Fibroblast of the aortic adventitia (primary cell): ENCODE results near the gene MSANTD2. TPM values are rescaled to one million over a fixed set of nuclear protein-coding genes. Genes with fewer than 3 reads are reported as not detected.

Experiments used
- DNase-seq: peaks from one replicate; pipeline ENCODE4 v3.0.0-alpha.2; 2010; ENCODE audit warnings: low read depth
- H3K4me3 ChIP-seq: 2 replicates; pipeline ENCODE4 v1.5.1; 2011; ENCODE audit warnings: low read depth, mild to moderate bottlenecking, control low read depth, low read length, moderate library complexity
- total RNA-seq: library from RNA; depleted of rRNA; stranded (reverse); fragments of >200 nt; gene quantifications from 2 replicates; pipeline ENCODE4 v1.2.3, GENCODE V29; 2012; ENCODE audit warnings: low replicate concordance
- TF ChIP-seq, protein P1 (sequence below): IDR thresholded peaks from 2 replicates; pipeline ENCODE4 v1.5.1; 2011; ENCODE audit warnings: mild to moderate bottlenecking, low read length, control low read depth, inconsistent platforms; ENCODE audit not compliant: insufficient read depth

The MSANTD2 gene
- total RNA-seq, 1 donor, result 10.8 TPM

DNA sequence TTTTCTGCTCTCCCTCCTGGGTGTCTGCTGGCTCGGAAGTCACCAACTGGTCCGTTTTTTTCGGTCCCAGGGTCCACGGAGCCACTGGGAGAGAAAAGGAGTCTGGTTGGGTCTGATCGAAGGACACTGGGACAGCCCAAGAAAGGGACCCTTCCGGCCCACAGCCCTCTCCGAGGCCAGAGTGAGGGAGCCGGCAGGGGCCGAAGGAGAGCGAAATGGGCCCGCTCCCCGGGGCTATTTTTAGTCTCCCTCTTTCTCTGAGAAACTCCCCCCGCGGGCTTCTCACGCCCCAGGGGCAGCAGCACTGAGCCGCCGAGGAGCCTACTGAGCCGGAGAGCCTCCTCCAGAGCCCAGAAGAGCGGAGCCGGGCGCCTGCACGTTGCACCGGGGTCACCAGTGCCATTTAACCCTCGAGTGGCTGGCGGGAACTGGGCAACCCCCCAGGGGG, 40.0 kb downstream of the MSANTD2 start:
- H3K4me3 ChIP-seq, result no peak overlapping the region
- DNase-seq, result no peak
- TF ChIP-seq, protein P1, sequence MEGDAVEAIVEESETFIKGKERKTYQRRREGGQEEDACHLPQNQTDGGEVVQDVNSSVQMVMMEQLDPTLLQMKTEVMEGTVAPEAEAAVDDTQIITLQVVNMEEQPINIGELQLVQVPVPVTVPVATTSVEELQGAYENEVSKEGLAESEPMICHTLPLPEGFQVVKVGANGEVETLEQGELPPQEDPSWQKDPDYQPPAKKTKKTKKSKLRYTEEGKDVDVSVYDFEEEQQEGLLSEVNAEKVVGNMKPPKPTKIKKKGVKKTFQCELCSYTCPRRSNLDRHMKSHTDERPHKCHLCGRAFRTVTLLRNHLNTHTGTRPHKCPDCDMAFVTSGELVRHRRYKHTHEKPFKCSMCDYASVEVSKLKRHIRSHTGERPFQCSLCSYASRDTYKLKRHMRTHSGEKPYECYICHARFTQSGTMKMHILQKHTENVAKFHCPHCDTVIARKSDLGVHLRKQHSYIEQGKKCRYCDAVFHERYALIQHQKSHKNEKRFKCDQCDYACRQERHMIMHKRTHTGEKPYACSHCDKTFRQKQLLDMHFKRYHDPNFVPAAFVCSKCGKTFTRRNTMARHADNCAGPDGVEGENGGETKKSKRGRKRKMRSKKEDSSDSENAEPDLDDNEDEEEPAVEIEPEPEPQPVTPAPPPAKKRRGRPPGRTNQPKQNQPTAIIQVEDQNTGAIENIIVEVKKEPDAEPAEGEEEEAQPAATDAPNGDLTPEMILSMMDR, result no peak

DNA sequence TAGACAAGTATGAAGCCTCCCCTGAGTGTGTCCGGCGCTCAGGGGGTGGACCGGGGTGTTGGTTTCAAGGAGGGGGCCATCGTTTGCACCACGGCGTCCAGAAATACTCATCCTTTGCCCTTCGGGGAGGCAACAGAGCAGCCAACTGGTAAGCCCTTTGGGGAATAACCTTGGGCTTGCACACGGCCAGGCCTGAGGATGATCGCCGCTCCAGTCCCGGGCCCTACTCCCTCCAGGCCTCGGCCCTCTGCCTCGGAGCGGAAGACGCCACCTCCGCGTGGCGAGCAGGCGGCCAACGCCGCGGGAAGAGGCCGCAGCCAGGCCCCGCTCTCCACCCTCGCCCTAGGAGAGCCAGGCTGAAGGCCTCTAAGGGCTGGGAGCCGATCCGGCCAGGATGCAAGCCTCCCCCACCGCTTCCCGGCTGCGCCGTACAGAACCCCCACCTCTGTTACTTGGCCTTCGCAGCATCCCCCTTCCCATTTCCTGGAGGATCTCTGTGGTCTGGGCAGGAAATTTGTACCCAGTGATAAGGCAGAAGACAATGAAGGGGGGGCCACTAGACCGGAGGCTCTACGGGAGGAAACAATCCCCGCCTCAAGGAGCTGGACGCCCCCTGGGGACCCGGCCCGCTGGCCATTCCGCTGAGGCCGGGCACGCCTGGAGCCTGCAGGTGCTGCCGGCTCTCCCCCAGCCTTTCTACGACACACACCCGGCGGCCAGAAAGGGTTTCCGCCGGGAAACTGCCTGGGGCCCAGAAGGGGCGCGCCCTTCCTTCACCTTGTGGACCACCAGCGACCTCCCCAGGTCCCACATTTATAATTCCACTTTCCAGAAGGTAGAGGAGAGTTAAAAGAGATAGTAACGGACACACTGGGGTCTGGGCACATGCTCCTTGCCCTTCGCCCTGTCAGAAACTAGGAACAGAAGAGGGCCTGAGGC, 40.7 kb downstream of the MSANTD2 start:
- DNase-seq, result no peak
- TF ChIP-seq, protein P1, result no peak
- no peak overlapping the region for H3K4me3 ChIP-seq

DNA sequence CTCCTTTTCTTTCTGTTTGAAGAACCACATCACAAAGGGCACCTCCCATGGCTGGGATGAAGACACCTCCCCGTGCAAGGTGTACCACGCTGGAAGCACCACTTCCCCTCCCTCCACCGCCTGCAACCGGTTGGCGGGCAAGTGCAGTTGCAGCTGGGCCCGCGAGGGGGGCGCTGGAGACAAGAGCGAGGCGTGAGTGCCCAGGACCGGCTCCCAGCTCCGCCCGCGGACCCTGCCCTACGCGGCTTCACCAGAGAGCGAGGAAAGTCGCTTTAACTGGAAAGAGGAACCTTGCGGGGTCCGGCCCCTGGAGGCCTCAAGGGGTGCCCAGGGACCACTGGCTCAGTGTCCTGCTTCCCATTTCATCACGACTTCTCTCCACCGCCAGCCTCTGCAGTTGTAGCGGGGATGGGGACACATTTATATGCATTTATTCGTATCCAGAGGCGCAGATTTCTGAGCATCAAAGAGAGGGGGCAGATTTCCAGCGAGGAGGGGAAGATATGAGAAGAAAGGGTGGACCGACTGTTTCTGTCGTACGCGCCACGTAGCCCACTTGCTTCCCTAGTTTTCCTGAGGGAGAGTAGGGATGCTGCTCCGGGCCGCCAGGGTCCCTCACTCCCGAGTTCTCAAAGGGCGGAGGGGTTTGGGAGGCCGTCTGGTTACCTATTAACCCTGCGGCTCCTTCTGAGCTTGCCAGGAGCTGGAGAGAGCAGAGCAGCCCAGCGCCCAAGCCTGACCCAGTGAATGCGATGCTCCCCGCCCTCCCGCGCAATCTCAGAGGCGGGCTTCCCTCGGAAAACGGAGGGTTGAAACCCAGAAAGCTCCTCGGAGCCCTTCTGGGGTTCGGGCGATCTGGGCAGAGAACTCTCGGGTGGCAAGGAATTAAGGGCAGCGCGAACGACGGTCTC, 41.6 kb downstream of the MSANTD2 start:
- TF ChIP-seq, protein P1, result peak; percentile 78
- H3K4me3 ChIP-seq, result peak overlapping the region; percentile 56
- peak; percentile 52 for DNase-seq

DNA sequence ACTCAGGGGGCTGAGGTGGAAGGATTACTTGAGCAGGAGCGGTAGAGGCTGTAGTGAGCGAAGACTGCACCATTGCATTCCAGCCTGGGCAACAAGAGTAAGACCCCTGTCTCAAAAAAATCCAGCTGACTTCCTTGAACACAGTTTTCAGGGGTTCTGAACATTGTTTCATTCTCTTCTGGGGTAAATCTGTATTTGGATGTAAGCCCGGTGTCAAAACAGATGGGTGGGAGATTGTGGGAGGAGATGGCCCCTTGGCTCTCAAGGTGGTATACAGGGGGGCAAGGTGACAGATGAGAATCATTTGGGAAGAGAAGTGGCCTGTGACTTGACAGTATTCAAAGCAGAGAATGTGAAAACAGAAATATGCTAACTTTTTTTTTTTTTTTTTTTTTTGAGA, 42.9 kb downstream of the MSANTD2 start:
- H3K4me3 ChIP-seq, result no peak overlapping the region
- DNase-seq, result no peak
- TF ChIP-seq, protein P1, result no peak

DNA sequence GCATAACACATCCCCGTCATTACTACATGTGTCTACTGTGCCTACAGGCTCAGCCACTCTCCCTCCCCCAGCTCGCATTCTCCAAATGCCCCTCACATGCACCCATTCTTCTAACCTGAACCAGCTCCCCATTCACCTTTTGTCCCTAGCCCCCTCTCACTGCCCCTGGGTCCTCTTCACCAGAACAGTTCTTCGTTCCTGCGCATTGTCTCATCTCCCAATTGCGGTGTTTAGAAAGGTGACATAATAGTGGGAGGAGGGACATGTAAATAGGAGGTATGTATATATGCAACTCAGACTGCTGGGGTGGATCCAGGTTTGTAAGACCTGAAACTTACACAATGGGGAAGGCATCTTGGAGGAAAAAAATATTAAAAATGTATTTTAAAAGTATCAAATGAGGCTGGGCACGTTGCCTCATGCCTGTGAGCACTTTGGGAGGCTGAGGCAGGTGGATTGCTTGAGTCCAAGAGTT, 43.4 kb downstream of the MSANTD2 start:
- H3K4me3 ChIP-seq, result no peak overlapping the region
- TF ChIP-seq, protein P1, result no peak
- no peak for DNase-seq

DNA sequence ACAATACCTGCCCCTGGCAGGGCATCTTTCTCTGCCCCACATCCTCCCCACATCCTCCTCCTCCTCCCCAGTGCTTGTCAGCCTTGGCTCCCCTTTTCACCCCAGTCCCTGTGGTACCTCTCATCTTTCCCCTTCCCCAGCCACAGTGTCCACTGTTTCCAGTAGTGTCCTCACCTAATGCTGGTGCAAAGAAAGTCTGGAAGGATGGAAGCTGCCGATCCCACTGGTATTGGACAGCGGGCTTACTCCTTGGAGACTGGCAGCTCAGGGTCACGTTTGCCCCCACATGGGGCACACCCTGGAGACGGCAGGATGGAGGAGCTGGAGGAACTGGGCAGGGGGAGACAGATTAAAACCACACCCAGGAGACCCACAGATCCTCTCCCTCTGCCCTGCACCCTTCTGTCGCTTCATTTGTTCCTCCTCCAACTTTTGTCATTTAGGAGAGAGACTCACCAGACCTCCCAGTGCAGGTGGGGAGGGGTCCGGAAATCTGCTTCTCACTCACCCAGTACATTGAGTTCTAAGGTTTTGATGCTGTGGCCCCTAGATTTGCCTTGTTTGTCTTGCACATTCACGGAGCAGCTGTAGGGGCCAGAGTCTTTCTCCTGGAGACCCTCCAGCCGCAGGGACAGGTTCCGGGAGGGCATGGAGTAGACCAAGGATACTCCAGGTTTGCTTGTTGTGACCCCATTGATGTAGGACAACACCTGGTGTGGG, 44.0 kb downstream of the MSANTD2 start:
- TF ChIP-seq, protein P1, result no peak
- no peak for DNase-seq
- no peak overlapping the region for H3K4me3 ChIP-seq
